ENCODE data around the gene EBP. TPM values are rescaled to one million over a fixed set of nuclear protein-coding genes. Genes with fewer than 3 reads are reported as not detected.
A peak's percentile ranks its signal among the peaks of the same experiment; 100 is the strongest.

The EBP gene
- total and polyA plus RNA-seq, 2 donors (not counting 3 experiments of a cell fraction or from before 2014, with no cell fraction given), result 102 to 183 TPM

GRCh38 chrX:48575642-48576041 lies 54.0 kb downstream of the EBP start:
- dilution Hi-C loops (cut with MboI; ENCODE audit: extremely low pct_ligation_motif_present, low sequenced_read_pairs), result no loop called here
- BruUV-seq (replicated peaks), result no TSS peak
- no peak overlapping the region for H2AFZ ChIP-seq (ENCODE audit: low read depth, low read length)
- TF ChIP-seq MYC (IDR thresholded peaks at IDR 0.05; ENCODE audit: low read depth, low read length), result no peak
- no peak for TF ChIP-seq POLR2AphosphoS5 (IDR thresholded peaks at IDR 0.05; ENCODE audit: insufficient read depth, low read depth, low read length)
- TF ChIP-seq POLR2A (IDR thresholded peaks at IDR 0.05; ENCODE audit: low read depth, low read length), result no peak
- TF ChIP-seq FOS (IDR thresholded peaks at IDR 0.05; ENCODE audit: borderline replicate concordance, insufficient read depth, low read length), result no peak
- TF ChIP-seq GATA2 (IDR thresholded peaks at IDR 0.05; ENCODE audit: insufficient read depth, insufficient read length, low read depth, low read length), result no peak
- no peak for TF ChIP-seq JUN (IDR thresholded peaks at IDR 0.05; ENCODE audit: borderline replicate concordance, insufficient read depth, insufficient read length, low read depth)
- no peak for TF ChIP-seq EZH2 (IDR thresholded peaks at IDR 0.05; ENCODE audit: borderline replicate concordance, low read depth, low read length, severe bottlenecking)
- no peak for TF ChIP-seq MAX (IDR thresholded peaks at IDR 0.05; ENCODE audit: insufficient read depth, insufficient read length)
- no peak for TF ChIP-seq CTCF (IDR thresholded peaks at IDR 0.05; ENCODE audit: extremely low read depth in 1 of 2, insufficient read depth in 1 of 2, low read depth in 1 of 2, low read length in 2 of 2)
- POLR2A ChIA-PET, result interaction anchor here (0.8 to 1.7 kb wide), 2 partner anchors 15 to 108 kb away, joined by 3 to 7 read pairs; no protein-coding TSS in a partner anchor
- FAIRE-seq (peak; percentile 21), DNase-seq (ENCODE audit: low read depth, low spot score) (no peak)
- H3K36me3 ChIP-seq (ENCODE audit: control insufficient read depth in 2 of 2, extremely low read depth in 1 of 2, insufficient read depth in 2 of 2, low read length in 2 of 2), result peaks cover 6 to 18% of the 10 kb centered on the region in 2 experiments
- H3K79me2 ChIP-seq (ENCODE audit: control insufficient read depth, insufficient read depth, low read length), result peaks cover 23% of the 10 kb centered on the region
- no peaks in the 10 kb centered on the region for H4K20me1 ChIP-seq (replicated peaks; ENCODE audit: control insufficient read depth, extremely low read depth, insufficient read depth, low read length)
- H3K4me2 ChIP-seq (ENCODE audit: insufficient read depth, low read length), result peak overlapping the region; percentile 83
- H3K9me3 ChIP-seq (replicated peaks; ENCODE audit: control insufficient read depth, insufficient read depth, low read length), result no peaks in the 10 kb centered on the region
- peak overlapping the region; percentile 95 for H3K27ac ChIP-seq (ENCODE audit: insufficient read depth, low read depth, low read length)
- peak overlapping the region; percentile 60 to 96 (median 75) for H3K4me3 ChIP-seq (replicated peaks in 1 of 3; ENCODE audit: insufficient read depth in 1 of 3, low read depth in 1 of 3, low read length in 3 of 3)
- no peaks in the 10 kb centered on the region for H3K27me3 ChIP-seq (ENCODE audit: control insufficient read depth in 2 of 2, insufficient read depth in 2 of 2, low read length in 2 of 2)
- intact Hi-C loops (cut with micrococcal nuclease), result no loop called here
- CTCF ChIA-PET, result no interaction called here
- peaks cover 20% of the 10 kb centered on the region for H3K4me1 ChIP-seq (ENCODE audit: control insufficient read depth, extremely low read depth, insufficient read depth, low read length)
- no peaks in the 10 kb centered on the region for H3K9me1 ChIP-seq (replicated peaks; ENCODE audit: control insufficient read depth, extremely low read depth, insufficient read depth, low read length)
- H3K9ac ChIP-seq (replicated peaks; ENCODE audit: extremely low read depth, insufficient read depth, low read length), result peak overlapping the region; percentile 98
